Endothelial cell of umbilical vein (primary cell): ENCODE measurements around the gene GNB1. TPM values are rescaled to one million over a fixed set of nuclear protein-coding genes. Genes with fewer than 3 reads are reported as not detected.

Experiments used
- BruUV-seq: library from RNA; stranded (reverse); fragments of 400-500 nt; replicated peaks from 2 replicates; lab custom pipeline; 2021; lab: Mats Ljungman, UMichigan
- CTCF ChIA-PET: fragments of 300-600, 350-600 bp; sonication (Branson Sonifier 250); formaldehyde crosslinking; loops from one replicate; lab custom pipeline; 2021; ENCODE audit warnings: antibody characterized with exemption, inconsistent platforms; lab: Charles Lee
- POLR2A ChIA-PET: fragments of 300-600, 350-600 bp; sonication (Branson Sonifier 250); formaldehyde crosslinking; loops from one replicate; lab custom pipeline; 2021; ENCODE audit warnings: antibody characterized with exemption, inconsistent platforms; lab: Charles Lee
- DNase-seq: peaks from one replicate; pipeline ENCODE4 v3.0.0-alpha.2; 2011; ENCODE audit warnings: low read depth, low spot score
- FAIRE-seq: peaks from 2 replicates; lab custom pipeline; 2011; peaks lifted over from hg19 to GRCh38; lab: Jason Lieb, UNC
- H2AFZ ChIP-seq: 2 replicates; pipeline ENCODE4 v1.6.0; 2012; ENCODE audit warnings: low read depth, low read length, control low read depth, inconsistent platforms
- H3K27ac ChIP-seq: 2 replicates; pipeline ENCODE4 v1.5.1; 2011; ENCODE audit warnings: low read depth, mild to moderate bottlenecking, control low read depth, low read length, moderate library complexity; ENCODE audit not compliant: insufficient read depth
- H3K27me3 ChIP-seq, 2 experiments: 2 replicates each; pipeline versions ENCODE4 v1.6.0 to v1.6.1; 2011; ENCODE audit warnings: low read length in 2 of 2, mixed read lengths in 1 of 2; ENCODE audit not compliant: control insufficient read depth in 2 of 2, insufficient read depth in 2 of 2
- H3K36me3 ChIP-seq, 2 experiments: 2 replicates in 1 of 2; 3 replicates in 1 of 2; pipeline ENCODE4 v1.5.1; 2011; ENCODE audit warnings: low read length in 2 of 2, mild to moderate bottlenecking in 1 of 2, moderate library complexity in 1 of 2; ENCODE audit not compliant: control insufficient read depth in 2 of 2, insufficient read depth in 2 of 2; ENCODE audit errors: extremely low read depth in 1 of 2
- H3K4me1 ChIP-seq: 3 replicates; pipeline ENCODE4 v1.5.1; 2011; ENCODE audit warnings: mild to moderate bottlenecking, low read length; ENCODE audit not compliant: control insufficient read depth, insufficient read depth; ENCODE audit errors: extremely low read depth
- H3K4me2 ChIP-seq: 2 replicates; pipeline ENCODE4 v1.6.1; 2011; ENCODE audit warnings: low read length, control low read depth, mixed read lengths; ENCODE audit not compliant: insufficient read depth
- H3K4me3 ChIP-seq, 3 experiments: fragments of 200-600 bp in 1 of 3; sonication (generic), shearing (Covaris generic) in 1 of 3; replicated peaks in 1 of 3; 2 replicates each; pipeline ENCODE4 v1.5.1; 2011 to 2016; ENCODE audit warnings: control low read depth in 3 of 3, low read length in 3 of 3, mild to moderate bottlenecking in 2 of 3, inconsistent platforms in 1 of 3, low read depth in 1 of 3, moderate library complexity in 1 of 3; ENCODE audit not compliant: insufficient read depth in 1 of 3
- H3K79me2 ChIP-seq: 2 replicates; pipeline ENCODE4 v1.6.0; 2012; ENCODE audit warnings: low read length, inconsistent platforms; ENCODE audit not compliant: control insufficient read depth, insufficient read depth
- H3K9ac ChIP-seq: replicated peaks from 2 replicates; pipeline ENCODE3; 2011; ENCODE audit warnings: low read length, control low read depth; ENCODE audit not compliant: insufficient read depth; ENCODE audit errors: extremely low read depth
- H3K9me1 ChIP-seq: replicated peaks from 3 replicates; pipeline ENCODE4 v1.6.0; 2011; ENCODE audit warnings: mild to moderate bottlenecking, low read length; ENCODE audit not compliant: control insufficient read depth, insufficient read depth; ENCODE audit errors: extremely low read depth
- H3K9me3 ChIP-seq: replicated peaks from 2 replicates; pipeline ENCODE4 v1.5.1; 2012; ENCODE audit warnings: low read length, inconsistent platforms; ENCODE audit not compliant: control insufficient read depth, insufficient read depth
- H4K20me1 ChIP-seq: replicated peaks from 2 replicates; pipeline ENCODE3; 2011; ENCODE audit warnings: mild to moderate bottlenecking, low read length; ENCODE audit not compliant: control insufficient read depth, insufficient read depth; ENCODE audit errors: extremely low read depth
- CTCF ChIP-seq, 2 donors: IDR thresholded peaks; 1 replicate in 1 of 2; 2 replicates in 1 of 2; pipeline ENCODE4 v1.5.1; 2011; ENCODE audit warnings: low read length in 2 of 2, mild to moderate bottlenecking in 2 of 2, moderate library complexity in 2 of 2, control low read depth in 1 of 2, inconsistent platforms in 1 of 2, low read depth in 1 of 2; ENCODE audit not compliant: insufficient read depth in 1 of 2; ENCODE audit errors: extremely low read depth in 1 of 2
- EZH2 ChIP-seq: IDR thresholded peaks from 2 replicates; pipeline ENCODE4 v1.6.1; 2012; ENCODE audit warnings: borderline replicate concordance, low read depth, mild to moderate bottlenecking, moderate library complexity, low read length, inconsistent platforms; ENCODE audit not compliant: severe bottlenecking
- GATA2 ChIP-seq: IDR thresholded peaks from 2 replicates; pipeline ENCODE4 v1.7.0; 2011; ENCODE audit warnings: low read depth, mild to moderate bottlenecking, moderate library complexity, mixed read lengths, low read length; ENCODE audit not compliant: insufficient read length, insufficient read depth
- JUN ChIP-seq: IDR thresholded peaks from 2 replicates; pipeline ENCODE4 v1.6.1; 2011; ENCODE audit warnings: borderline replicate concordance, low read depth; ENCODE audit not compliant: insufficient read length, insufficient read depth
- MAX ChIP-seq: IDR thresholded peaks from 2 replicates; pipeline ENCODE4 v1.6.1; 2011; ENCODE audit not compliant: insufficient read depth, insufficient read length
- MYC ChIP-seq: IDR thresholded peaks from one replicate; pipeline ENCODE4 v1.6.1; 2011; ENCODE audit warnings: mild to moderate bottlenecking, low read depth, low read length
- dilution Hi-C: fragments of 300-500 bp; cut with MboI; formaldehyde crosslinking; loops from one replicate; pipeline ENCODE4 v1.15.0; 2019; ENCODE audit warnings: low sequenced_read_pairs; ENCODE audit not compliant: extremely low pct_ligation_motif_present
- intact Hi-C: fragments of 100-400 bp; cut with micrococcal nuclease; formaldehyde crosslinking; loops from one replicate; pipeline ENCODE4 v1.10.0; 2022
- polyA plus RNA-seq, 4 experiments: library from polyadenylated mRNA; depleted of rRNA in 3 of 4; stranded (reverse) in 3 of 4; unstranded in 1 of 4; fragments of >200 nt; gene quantifications; 2 replicates each; pipeline versions ENCODE4 v1.2.1 to v1.2.3, GENCODE V29; 2011 to 2012; ENCODE audit warnings: missing spikeins in 1 of 4
- total RNA-seq: library from RNA; stranded (reverse); gene quantifications from 2 replicates; pipeline ENCODE4 v1.2.3, GENCODE V29; 2021

Gene GNB1
- total and polyA plus RNA-seq, 2 donors (not counting 3 experiments of a cell fraction or from before 2014, with no cell fraction given) = 501 to 529 TPM

- intact Hi-C loops = no loop called here
- dilution Hi-C loops = no loop called here
- DNase-seq (no peak), FAIRE-seq (no peak)
- H2AFZ ChIP-seq = peak overlapping the region; percentile 55
- no peaks in the 10 kb centered on the region for H3K36me3 ChIP-seq
- H3K9me1 ChIP-seq = no peaks in the 10 kb centered on the region
- POLR2A ChIA-PET = no interaction called here
- peak overlapping the region; percentile 31 for H3K4me2 ChIP-seq
- no peaks in the 10 kb centered on the region for H3K9me3 ChIP-seq
- H3K79me2 ChIP-seq = peaks cover 32% of the 10 kb centered on the region
- BruUV-seq = no TSS peak
- H3K27me3 ChIP-seq = no peaks in the 10 kb centered on the region
- H4K20me1 ChIP-seq = peaks cover 10% of the 10 kb centered on the region
- peaks cover 22% of the 10 kb centered on the region for H3K4me1 ChIP-seq
- peak overlapping the region in 2 of 3 experiments; percentile 21 to 79 for H3K4me3 ChIP-seq
- no peak overlapping the region for H3K9ac ChIP-seq
- no peak for TF ChIP-seq MYC
- no peak for TF ChIP-seq MAX
- TF ChIP-seq JUN = no peak
- no peak for TF ChIP-seq EZH2
- no peak for TF ChIP-seq CTCF (IDR thresholded peaks at IDR 0.05; ENCODE audit: extremely low read depth in 1 of 2, insufficient read depth in 1 of 2, low read depth in 1 of 2, low read length in 2 of 2)
- TF ChIP-seq GATA2 = no peak
- H3K27ac ChIP-seq = no peak overlapping the region
- CTCF ChIA-PET = interaction anchor here (1.6 kb wide), 2 partner anchors 14 to 17 kb away, joined by 7 to 12 read pairs; no protein-coding TSS in a partner anchor
These were observed 1.3 kb upstream of the GNB1 start for GRCh38 chr1:1892079-1892762.
